Mammary epithelial cell (primary cell): ENCODE measurements around the gene WDR20.

Source experiments
- CTCF ChIP-seq, 2 donors: IDR thresholded peaks in 1 of 2; conservative IDR thresholded peaks in 1 of 2; 2 replicates each; pipeline ENCODE4 v1.5.1; 2011 to 2012; ENCODE audit warnings: inconsistent platforms in 2 of 2, low read length in 2 of 2, mild to moderate bottlenecking in 2 of 2, control low read depth in 1 of 2, low read depth in 1 of 2; ENCODE audit not compliant: insufficient read depth in 1 of 2; ENCODE audit errors: extremely low read depth in 1 of 2
- EZH2 ChIP-seq: IDR thresholded peaks from 2 replicates; pipeline ENCODE4 v1.6.1; 2012; ENCODE audit warnings: low read length, inconsistent platforms, borderline replicate concordance

GRCh38 chr14:102233081-102233480 lies 93.4 kb downstream of the WDR20 start:
- TF ChIP-seq CTCF (conservative IDR thresholded peaks at IDR 0.05 in 1 of 2, IDR thresholded peaks at IDR 0.05 in 1 of 2; ENCODE audit: extremely low read depth in 1 of 2, insufficient read depth in 1 of 2, low read depth in 1 of 2, low read length in 2 of 2) = no peak
- TF ChIP-seq EZH2 = no peak
